ENCODE results near the gene RUFY4.

RUFY4 gene

DNA sequence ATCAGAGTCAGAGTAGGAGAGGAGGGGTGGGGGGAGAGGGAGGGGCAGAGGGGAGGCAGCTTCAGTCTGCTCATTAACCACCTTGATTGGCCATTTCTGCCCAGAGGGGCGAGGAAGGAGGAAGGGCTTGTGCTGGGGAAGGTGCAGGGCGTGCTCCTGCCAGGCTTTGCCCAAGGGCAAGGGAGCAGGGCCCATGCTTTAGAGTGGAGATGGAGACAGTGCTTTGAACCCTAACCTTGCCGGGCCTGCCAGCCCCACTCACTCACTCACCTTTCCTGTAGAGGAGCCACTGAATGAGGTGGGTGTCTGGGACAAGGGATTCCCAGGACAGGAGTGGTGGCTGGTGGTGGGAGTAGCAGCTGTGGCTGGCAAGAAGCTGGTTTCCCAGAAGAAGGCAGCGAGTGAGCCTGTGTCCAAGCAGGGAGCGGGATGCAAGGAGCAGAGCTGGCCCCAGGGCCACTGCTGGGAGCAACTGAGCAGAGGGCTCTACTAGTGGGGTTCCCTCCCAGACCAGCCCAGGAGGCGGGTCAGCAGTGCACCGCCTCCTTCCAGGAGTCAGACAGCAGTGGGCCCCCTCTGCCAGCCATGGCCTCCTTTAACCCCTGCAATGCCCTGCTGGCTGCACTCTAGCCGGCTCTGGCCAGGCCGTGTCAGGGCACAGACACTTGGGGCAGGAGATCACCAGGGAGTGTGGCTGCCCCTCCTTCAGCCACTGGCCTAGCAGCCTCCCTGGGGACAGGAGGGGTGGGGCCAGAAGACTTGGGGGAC is 3.6 kb upstream of the RUFY4 start:
- DNase-seq = no peak

DNA sequence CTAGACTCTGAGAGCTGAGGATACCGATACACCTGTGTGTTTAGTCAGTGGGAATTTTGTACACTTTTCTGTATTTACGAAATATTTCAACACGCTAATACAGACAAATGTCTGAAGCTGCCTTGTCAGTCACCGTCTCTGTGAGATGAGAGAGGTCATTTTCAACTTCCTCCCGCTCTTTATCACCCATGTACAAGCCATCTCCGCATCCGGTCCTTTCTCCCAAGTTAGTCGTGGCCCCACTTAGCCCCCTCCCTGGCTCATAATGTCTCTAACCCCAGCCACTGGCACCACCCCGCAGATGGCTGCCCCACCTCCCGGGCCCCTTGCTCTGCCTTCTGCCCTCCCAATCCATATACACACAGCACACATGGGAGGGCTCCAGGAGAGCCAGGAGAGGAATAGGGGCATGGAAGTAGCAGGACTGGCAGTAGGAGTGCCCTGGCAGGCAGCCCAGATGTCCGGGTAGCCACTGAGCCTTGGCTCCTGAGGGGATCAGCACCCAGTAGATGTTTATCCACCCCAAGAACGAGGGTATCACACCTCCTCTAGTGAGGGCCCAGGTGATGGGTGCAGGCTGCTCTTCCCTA is 2.0 kb upstream of the RUFY4 start:
- no peak for DNase-seq

DNA sequence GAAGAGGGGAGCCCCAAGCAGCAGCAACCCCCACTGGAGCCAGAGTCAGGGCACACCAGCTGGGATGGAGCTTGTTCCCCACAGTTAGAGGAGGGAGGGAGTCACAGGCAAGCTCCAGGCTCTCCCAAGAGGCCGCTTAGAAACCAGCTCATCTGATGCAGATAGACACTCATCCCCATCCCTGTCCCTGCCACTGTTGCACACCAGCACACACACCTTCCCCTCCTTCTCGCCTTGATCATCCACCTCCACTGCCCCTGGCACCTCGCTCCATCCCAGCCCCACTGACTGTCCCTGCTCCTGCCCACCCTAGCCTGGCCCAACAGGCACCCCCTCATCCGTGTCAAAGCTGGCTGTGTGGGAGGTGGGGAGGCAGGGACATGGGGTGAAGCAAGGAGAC is 1.5 kb upstream of the RUFY4 start:
- no peak for DNase-seq

DNA sequence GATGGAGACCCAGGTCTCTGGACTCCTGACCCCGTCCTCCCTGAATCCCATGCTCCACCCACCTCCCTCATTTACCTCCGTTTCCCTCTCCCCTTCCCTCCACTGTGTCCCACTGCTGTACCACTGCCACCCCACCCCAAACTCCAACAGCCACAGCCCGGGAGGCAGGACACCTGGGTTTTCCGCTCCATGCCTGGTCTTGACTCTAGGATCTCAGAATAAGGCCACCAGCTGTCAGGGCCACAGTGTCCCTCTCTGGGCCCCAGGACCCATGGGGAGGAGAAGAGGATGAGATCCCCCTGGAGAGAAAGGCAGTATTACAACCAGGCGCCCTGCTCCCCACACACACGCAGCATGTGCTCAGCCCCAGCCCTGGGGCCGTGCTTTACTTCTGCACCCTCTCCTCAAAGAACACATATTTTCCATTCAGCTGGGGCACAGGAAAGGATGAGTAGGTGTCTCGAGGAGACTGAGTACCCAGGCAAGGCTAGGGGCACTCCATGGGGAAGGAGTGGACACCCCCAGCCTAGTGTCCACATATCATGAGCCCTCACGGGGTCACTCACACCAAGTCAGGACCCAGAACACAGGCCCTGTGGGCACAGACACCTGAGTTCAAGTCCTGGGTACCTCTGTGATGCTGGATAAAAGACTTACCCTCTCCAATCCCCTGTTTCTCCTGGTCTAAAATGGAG is 700 bp downstream of the RUFY4 start:
- no peak for DNase-seq

DNA sequence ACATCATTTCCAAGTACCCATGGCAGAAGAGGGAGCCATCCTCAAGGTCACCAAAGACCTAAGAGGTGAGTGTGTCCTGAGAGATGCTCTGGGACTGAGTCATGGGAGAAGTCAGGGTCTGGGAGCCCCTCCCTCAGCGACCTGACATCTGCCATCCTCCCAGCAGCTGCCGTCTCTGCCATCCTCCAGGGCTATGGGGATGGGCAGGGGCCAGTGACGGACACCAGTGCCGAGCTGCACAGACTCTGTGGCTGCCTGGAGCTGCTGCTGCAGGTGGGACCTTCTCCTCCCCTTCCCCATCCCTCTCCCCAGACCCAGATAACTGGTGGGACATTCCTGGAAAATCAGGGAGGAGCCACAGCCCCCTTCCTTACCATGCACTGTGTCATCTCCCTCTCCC is 1.5 kb downstream of the RUFY4 start:
- no peak for DNase-seq

DNA sequence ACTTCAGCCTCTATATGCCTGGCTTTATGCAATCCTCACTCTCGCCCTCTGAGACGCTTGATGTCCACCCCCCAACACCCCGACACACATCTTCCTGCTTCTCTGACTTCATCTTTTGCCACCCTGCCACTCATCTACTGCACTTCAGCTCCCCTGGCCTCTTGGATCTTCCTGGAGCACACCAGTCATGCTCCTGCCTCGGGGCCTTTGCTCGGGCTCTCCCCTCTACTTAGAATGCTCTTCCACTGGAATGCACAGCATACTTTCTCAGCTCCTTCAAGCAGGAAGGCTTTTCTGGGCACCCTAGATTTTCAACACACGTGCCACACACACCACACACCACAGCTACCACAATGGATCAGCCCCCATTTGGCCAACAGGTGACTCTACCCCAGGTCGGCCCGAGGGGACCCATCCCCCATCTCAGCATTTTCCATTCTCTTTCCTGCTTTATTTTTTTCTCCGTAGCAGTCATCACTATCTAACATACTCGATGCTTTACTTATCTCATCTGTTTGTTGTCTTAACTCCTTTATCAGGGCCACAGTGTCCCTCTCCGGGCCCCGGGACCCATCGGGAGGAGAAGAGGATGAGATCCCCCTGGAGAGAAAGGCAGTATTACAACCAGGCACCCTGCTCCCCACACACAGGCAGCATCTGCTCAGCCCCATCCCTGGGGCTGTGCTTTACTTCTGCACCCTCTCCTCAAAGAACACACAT is 2.3 kb downstream of the RUFY4 start:
- no peak for DNase-seq

DNA sequence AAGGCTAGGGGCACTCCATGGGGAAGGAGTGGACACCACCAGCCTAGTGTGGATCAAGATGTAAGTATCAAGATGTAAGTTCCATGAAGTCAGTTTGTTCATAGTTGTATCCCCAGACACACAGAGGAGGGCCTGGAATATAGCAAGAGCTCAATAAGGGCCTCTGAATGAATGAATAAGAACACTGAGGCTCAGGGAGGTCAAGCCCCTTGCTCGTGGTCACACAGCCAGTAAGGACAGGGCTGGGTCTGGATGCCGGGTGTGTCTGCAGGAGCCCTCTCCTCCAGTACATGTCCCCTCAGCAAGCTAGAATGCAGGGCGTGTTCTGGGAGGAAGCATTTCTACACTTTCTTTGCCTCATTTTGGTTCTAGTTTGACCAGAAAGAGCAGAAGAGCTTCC is 2.9 kb downstream of the RUFY4 start:
- DNase-seq = no peak

DNA sequence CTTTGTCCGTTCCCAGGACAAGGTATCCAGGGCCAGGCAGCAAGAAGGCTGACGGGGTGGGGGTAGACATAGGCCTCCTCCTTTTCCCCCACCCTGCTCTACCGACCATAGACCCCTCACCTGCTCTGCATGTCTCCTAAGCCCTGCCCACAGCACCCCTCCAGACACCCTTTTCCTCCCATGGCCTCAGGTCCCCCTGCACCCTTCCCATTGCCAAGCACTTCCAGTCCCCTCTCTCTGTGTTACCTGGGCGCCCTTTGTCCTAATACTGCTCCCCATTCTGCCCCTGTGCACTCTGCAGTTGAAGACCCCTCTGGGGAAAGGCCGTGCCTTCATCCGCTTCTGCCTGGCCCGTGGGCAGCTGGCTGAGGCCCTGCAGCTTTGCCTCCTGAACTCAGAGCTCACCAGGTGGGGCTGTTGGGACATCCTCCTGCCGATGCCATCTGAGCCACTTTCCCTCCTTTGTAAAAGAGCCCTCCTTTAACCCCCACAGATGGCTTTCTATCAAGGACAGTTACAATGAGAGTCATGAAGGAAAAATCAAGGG is 3.5 kb downstream of the RUFY4 start:
- DNase-seq = no peak

DNA sequence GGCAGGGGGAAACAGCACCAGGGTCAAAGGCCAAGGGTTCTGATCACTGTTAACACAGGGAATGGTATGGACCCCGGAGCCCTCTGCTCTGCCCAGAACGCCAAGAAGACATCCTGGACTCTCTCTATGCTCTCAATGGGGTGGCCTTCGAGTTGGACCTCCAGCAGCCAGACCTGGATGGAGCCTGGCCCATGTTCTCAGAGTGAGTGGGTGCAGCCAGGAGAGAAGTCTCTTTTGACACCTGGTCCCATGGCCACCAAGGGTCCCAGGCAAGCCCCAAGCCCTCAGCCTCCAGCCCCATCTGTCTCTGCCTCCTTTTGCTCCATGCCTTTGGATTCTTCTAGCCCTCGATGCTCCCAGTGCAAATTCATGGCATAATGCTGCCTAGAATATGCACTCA is 4.1 kb downstream of the RUFY4 start:
- no peak for DNase-seq

DNA sequence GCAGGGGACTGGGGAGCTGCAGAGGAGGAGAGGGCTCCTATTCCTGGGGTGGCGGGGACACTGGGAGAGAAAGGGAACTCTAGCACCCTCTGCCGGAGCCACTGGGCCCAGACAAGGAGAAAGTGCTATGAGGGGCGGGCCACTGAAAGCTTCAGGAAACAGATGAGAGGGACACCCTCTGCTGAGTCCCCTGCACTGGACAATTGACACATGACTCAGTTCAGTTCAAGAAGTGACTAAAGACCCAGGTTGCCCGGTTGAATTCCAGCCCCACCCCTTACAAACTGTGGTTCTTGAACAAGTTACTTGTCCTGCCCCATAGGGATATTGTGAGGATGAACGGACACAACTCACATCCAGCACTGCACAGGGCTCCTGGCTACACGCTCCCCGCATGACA is 5.0 kb downstream of the RUFY4 start:
- peak; percentile 22 for DNase-seq

DNA sequence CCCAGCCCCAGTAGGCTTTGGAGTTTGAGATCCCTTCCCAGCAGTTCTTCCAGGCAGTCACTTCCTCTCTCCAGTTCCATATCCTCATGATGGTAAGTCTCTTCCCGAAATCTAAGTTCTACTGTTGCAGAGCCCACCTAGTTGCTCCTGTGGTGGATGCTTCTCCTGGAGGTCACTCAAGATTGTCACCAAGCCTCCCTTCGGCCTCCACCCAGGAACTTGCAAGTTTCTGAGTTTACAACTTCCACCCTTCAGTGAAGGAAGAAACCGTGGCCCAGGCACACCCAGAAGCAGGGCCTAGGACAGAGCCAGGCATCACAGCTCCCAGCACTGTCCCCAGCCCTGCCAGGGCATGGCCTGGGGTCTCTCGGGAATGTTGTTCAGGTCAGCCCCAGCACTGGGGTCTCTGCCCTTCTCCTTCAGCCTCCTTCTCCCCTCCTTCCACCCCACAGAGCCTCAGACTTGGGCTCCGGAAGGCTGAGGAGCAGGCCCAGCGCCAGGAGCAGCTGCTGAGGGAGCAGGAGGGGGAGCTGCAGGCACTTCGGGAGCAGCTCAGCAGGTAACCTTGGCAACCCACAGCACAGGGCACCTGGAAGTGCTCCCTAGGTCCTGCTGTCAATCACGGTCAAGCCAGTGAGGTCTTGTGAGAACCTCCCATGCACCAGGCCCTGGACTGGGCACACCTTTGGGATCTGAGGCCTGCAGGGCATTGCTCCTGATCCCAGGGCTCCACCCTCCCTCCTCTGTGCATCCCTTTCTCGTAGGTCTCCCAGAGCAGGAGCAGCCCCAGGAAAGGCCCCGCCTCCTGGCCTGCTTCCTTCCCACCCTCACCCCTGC is 7.1 kb downstream of the RUFY4 start:
- DNase-seq = no peak

DNA sequence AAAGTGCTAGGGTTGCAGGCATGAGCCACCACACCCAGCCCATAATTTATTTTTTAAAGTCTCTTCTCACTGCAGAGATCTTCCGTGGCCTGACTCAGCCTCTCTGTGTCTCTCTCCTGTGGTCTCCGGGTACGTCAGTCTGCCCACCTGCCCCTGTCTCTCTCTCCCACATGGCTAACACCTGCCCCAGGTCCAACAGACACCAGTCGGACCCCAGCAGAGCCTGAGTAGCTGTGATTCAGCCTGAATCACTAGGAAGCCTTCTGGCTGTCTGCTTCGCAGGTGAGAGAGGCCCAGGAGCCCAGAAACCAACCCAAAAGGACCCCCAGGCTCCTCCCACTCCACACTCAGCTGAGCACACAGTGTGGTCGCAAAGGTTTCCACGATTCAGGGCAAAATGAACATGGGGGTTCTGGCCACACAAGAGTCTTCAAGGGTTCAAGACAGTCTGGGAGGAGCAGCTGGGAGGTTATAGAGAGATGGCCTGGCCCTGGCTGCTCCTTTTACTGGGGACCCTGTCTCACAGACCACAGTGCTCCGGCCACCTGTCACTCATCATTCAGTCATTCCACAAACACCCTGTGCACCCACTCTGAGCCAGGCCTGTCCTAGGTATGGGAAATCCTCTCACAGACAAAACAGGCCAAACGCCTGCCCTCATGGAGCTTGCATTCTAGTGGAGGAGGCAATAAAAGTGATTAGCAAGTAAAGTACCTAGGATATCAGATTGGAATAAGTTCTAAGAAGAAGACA is 8.6 kb downstream of the RUFY4 start:
- no peak for DNase-seq

DNA sequence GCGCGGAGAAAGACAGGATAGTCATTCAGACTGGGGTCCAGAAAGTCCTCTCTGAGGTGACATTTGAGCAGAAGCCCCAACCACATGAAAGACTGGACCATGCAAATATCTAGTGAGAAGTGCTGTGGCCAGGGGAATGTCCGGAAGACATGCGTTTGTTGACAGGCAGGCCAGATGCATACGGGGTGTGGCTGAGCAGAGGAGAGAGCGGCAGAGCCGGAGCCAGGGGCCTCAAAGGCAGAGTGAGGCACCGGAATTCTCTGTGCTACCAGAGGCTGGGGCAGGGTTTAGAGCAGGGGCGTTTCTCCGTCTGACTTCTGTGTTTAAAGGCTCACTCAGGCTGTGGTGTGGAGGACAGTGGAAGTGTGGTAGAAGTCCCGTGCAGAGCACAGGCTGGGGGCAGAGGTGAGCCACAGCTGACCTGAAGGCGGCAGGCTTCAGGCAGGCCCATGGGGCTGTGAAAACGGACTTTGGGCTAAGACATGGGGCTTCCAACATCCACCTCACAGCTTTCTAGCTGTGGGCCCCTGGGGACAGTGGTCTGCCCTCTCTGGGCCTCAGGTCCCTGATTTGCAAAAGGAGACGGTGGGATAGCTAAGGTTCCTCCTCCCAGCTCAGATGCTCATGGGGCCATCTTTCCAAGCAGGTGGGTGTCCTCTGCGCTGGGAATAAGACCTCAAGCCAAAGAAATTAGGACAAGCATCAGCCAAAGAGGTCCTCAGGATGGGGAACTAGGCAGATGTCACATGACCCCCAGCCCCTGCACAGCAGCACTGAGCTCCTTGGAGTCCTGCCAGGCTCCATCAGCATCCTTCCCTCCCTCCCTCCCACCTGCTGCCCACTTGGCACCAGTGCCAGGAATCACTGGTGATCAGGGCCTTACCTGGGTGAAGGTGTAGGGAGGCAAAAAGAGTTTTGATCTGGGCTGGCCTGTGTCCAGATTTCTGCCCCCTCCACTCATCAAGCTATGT is 11.2 kb downstream of the RUFY4 start:
- no peak for DNase-seq

DNA sequence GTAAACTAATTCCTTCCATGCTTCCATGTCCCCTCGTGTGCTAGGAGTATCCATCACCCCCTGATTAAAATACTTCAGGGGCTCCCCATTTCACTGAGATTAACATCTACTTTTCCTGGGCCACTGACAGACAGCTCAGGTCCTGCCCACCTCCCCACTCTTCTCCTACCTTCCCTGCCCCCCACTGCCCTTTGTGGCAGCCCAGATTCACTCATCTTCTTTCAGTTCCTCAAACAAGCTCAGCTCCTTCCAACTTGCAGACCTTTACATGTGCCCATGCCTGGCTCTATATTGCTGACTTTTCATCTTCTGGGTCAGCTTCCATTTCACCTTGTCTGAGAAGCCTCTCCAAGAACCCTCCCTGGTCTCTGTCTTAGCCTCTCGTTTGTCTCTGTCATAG is 12.0 kb downstream of the RUFY4 start:
- DNase-seq = no peak

DNA sequence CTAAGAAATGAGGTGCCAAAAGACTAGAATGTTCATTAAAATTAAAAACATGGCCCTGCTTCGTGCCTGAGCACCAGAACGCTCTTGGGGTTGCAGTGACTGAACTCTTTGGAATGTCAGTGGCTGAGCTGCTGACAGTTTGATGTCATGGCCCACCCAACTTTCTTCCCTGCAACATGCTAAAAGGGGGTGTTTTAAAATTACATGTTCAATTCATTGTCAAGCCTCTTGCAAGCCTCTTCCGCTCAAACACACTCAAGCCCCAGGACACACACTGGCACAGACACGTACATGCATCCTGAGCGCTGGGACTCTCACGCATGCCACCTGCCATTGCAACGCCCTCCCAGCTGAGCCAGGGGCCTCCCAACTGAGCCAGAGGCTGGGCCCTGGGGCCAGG is 12.6 kb downstream of the RUFY4 start:
- DNase-seq = peak; percentile 65

DNA sequence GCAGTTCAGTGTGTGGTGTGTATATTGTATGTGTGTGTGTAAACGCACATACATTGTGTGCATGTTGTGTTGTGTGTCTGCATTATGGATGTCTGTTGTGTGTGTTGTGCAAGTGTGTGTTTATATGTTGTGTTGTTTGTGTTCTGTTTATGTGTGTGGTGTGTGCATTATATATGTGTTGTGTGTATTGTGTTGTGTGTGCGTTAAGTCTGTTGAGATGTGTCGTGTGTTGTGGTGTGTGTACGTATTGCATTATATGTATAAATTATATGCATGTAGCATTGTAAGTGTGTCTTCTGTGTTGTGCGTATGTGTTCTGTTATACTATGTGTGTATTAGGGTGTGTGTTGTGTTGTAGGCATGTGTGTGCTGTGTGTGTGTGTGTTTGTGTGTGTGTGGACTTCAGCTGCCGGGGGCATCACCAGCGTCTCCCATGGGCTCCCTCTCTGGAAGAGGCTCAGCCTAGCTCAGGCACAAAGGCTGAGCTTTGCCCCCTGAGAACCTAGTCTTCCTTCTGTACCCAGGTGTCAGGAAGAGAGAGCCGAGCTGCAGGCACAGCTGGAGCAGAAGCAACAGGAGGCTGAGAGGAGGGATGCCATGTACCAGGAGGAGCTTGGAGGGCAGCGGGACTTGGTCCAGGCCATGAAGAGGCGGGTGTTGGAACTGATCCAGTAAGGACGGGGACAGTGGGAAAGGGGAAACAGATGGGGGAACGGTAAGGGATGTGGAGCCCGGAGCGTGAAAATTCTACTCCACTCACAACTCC is 13.7 kb downstream of the RUFY4 start:
- DNase-seq = peak; percentile 10

DNA sequence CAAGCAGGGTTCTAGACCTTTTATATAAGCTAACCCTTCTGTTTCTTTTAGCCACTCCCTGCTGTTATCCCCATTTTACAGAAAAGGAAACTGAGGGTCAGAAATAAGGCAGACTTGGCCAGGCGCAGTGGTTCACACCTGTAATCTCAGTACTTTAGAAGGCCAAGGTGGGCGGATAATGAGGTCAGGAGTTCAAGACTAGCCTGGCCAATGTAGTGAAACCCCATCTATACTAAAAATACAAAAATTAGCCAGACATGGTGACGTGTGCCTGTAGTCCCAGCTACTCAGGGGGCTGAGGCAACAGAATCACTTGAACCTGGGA is 14.3 kb downstream of the RUFY4 start:
- no peak for DNase-seq

DNA sequence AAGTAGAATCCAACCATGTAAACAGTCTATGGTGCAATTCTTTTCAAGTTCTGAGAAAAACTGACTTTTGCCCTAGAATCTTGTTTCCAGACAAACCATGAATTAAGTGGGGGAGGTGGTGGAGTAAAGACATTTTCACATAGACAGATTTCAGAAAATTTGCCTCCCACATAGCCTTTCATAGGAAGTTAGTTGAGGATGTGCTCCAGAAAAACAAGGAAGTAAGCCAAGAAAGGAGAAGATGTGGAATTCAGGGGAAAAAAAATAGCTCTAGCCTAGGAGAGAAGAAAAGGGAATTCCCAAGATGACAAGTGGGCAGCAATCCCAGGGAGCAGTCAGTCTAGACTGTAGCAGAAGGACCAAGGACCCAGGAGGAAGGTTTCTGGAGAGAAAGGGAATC is 17.4 kb downstream of the RUFY4 start:
- DNase-seq = no peak

DNA sequence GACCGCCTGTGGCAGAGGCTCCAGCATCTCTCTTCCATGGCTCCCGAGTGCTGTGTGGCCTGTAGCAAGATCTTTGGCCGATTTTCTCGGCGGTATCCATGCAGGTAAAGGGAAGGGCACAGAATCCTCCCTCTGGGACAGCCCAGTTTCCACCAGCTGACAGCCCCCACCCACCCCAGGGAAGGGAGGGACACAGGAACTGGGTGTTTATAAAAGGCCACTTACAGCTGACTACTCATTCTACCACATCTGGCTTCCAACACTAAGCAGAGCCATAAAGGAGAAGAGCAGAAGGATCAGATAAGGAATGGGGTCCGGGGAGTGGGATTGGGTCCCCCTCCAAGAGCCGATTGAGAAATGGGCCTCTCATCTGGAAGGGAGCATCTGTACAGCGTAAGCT is 20.2 kb downstream of the RUFY4 start:
- no peak for DNase-seq

DNA sequence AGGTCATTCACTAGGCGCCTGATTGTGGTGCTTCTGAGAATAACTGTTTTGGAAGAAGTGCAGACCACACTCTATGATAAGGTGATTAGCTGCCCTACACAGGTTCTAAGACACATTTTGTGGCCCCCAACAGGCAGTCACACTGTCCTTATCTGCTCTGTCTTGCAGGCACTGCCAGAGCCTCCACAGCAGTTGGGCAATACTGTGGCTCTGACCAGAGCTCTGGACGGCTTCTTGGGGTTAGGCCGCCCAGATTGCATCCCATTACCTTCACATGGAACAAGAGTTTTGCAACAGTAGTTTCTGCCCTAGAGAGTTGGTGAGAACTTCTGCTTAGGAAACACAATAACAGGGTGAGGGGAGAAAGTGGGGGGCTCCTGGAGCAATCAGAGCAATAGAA is 22.7 kb downstream of the RUFY4 start:
- DNase-seq = no peak

Data from eye (tissue), 1 donor.